H1 (cell line): Measurements from ENCODE around the gene ADPRHL1. TPM values are rescaled to one million over a fixed set of nuclear protein-coding genes. Genes with fewer than 3 reads are reported as not detected.
A peak's percentile ranks its signal among the peaks of the same experiment; 100 is the strongest.

ENCODE experiments used
- CTCF ChIA-PET: fragments of 300-600 bp; sonication (Branson Sonifier 250); formaldehyde crosslinking; loops from one replicate; lab custom pipeline; 2021; ENCODE audit not compliant: partially characterized antibody; lab: Charles Lee
- POLR2A ChIA-PET: fragments of 300-600 bp; sonication (Branson Sonifier 250); formaldehyde crosslinking; loops from one replicate; lab custom pipeline; 2021; ENCODE audit warnings: inconsistent platforms; ENCODE audit not compliant: partially characterized antibody; lab: Charles Lee
- DNase-seq, 2 experiments: peaks; one replicate each; pipeline versions ENCODE4 v3.0.0 to v3.0.0-alpha.2; 2010 to 2022; ENCODE audit warnings: low spot score in 2 of 2, low read depth in 1 of 2, mixed read lengths in 1 of 2
- FAIRE-seq: peaks from 2 replicates; lab custom pipeline; 2011; peaks lifted over from hg19 to GRCh38; lab: Jason Lieb, UNC
- H2AFZ ChIP-seq: 2 replicates; pipeline ENCODE4 v1.8.1; 2012; ENCODE audit warnings: low read length, inconsistent platforms
- H2AK5ac ChIP-seq: 2 replicates; pipeline ENCODE4 v1.6.1; 2013; ENCODE audit warnings: low read depth, low read length
- H2BK120ac ChIP-seq: replicated peaks from 2 replicates; pipeline ENCODE3; 2013; ENCODE audit warnings: low read depth, low read length, inconsistent platforms
- H2BK12ac ChIP-seq: 2 replicates; pipeline ENCODE4 v1.6.1; 2013; ENCODE audit warnings: low read depth, low read length
- H2BK15ac ChIP-seq: 2 replicates; pipeline ENCODE4 v1.6.1; 2013; ENCODE audit warnings: low read length
- H2BK20ac ChIP-seq: 2 replicates; pipeline ENCODE4 v1.6.1; 2013; ENCODE audit warnings: low read length
- H2BK5ac ChIP-seq: 2 replicates; pipeline ENCODE4 v1.6.1; 2013; ENCODE audit warnings: low read depth, low read length
- H3K14ac ChIP-seq: 2 replicates; pipeline ENCODE4 v1.6.1; 2013; ENCODE audit warnings: inconsistent platforms; ENCODE audit not compliant: insufficient read length
- H3K18ac ChIP-seq: 2 replicates; pipeline ENCODE4 v1.6.1; 2013; ENCODE audit warnings: low read length; ENCODE audit errors: extremely low read depth
- H3K23ac ChIP-seq: 2 replicates; pipeline ENCODE4 v1.6.1; 2013; ENCODE audit warnings: inconsistent platforms; ENCODE audit not compliant: insufficient read length
- H3K23me2 ChIP-seq: 2 replicates; pipeline ENCODE4 v1.6.1; 2013; ENCODE audit warnings: low read depth, low read length
- H3K27ac ChIP-seq: 2 replicates; pipeline ENCODE4 v1.6.1; 2011; ENCODE audit warnings: low read depth, low read length, inconsistent platforms
- H3K27me3 ChIP-seq, 4 experiments: replicated peaks in 1 of 4; 1 replicate in 1 of 4; 2 replicates in 3 of 4; pipeline versions ENCODE4 v1.6.1 to v1.8.1; 2011 to 2013; ENCODE audit warnings: low read length in 3 of 4, mild to moderate bottlenecking in 3 of 4, inconsistent platforms in 2 of 4, mixed read lengths in 2 of 4, moderate library complexity in 1 of 4; ENCODE audit not compliant: control insufficient read depth in 3 of 4, insufficient read depth in 3 of 4; ENCODE audit errors: extremely low read depth in 1 of 4
- H3K36me3 ChIP-seq, 4 experiments: 2 replicates each; pipeline versions ENCODE4 v1.6.1 to v1.8.1; 2011 to 2013; ENCODE audit warnings: mild to moderate bottlenecking in 4 of 4, low read length in 3 of 4, moderate library complexity in 2 of 4, control low read depth in 1 of 4, inconsistent platforms in 1 of 4; ENCODE audit not compliant: insufficient read depth in 4 of 4, control insufficient read depth in 2 of 4
- H3K4ac ChIP-seq: replicated peaks from 2 replicates; pipeline ENCODE3; 2013; ENCODE audit warnings: low read length, low read depth, mixed read lengths, inconsistent platforms; ENCODE audit not compliant: insufficient read length
- H3K4me1 ChIP-seq, 4 experiments: replicated peaks in 1 of 4; 1 replicate in 1 of 4; 2 replicates in 3 of 4; pipeline versions ENCODE4 v1.6.1 to v1.8.1; 2011 to 2013; ENCODE audit warnings: low read length in 3 of 4, inconsistent platforms in 2 of 4, mixed read lengths in 1 of 4; ENCODE audit not compliant: insufficient read depth in 4 of 4, control insufficient read depth in 3 of 4
- H3K4me2 ChIP-seq, 2 experiments: 2 replicates each; pipeline versions ENCODE4 v1.6.1 to v1.8.1; 2011 to 2013; ENCODE audit warnings: low read depth in 2 of 2, low read length in 2 of 2, control low read depth in 1 of 2, inconsistent platforms in 1 of 2, mild to moderate bottlenecking in 1 of 2; ENCODE audit not compliant: insufficient read depth in 1 of 2
- H3K4me3 ChIP-seq, 4 experiments: fragments of 200-600, 300-600 bp in 1 of 4; sonication (generic), shearing (Covaris generic), sonication (Bioruptor Twin) in 1 of 4; 2 replicates each; pipeline versions ENCODE4 v1.5.1 to v1.8.1; 2011 to 2016; ENCODE audit warnings: low read length in 4 of 4, low read depth in 3 of 4, control low read depth in 2 of 4, inconsistent platforms in 2 of 4, mild to moderate bottlenecking in 2 of 4, mixed read lengths in 1 of 4, moderate library complexity in 1 of 4; ENCODE audit not compliant: insufficient read depth in 2 of 4; ENCODE audit errors: extremely low read depth in 1 of 4
- H3K56ac ChIP-seq: replicated peaks from 2 replicates; pipeline ENCODE3; 2013; ENCODE audit warnings: low read depth, mild to moderate bottlenecking, mixed read lengths, low read length, inconsistent platforms; ENCODE audit not compliant: insufficient read length
- H3K79me1 ChIP-seq: 2 replicates; pipeline ENCODE4 v1.6.1; 2013; ENCODE audit warnings: low read depth, low read length, control low read depth
- H3K79me2 ChIP-seq, 2 experiments: 2 replicates each; pipeline versions ENCODE4 v1.6.1 to v1.8.1; 2012 to 2013; ENCODE audit warnings: low read length in 2 of 2, mild to moderate bottlenecking in 2 of 2, inconsistent platforms in 1 of 2; ENCODE audit not compliant: insufficient read depth in 2 of 2, control insufficient read depth in 1 of 2
- H3K9ac ChIP-seq, 4 experiments: replicated peaks in 1 of 4; 1 replicate in 1 of 4; 2 replicates in 3 of 4; pipeline versions ENCODE4 v1.6.1 to v1.8.1; 2011 to 2013; ENCODE audit warnings: low read depth in 3 of 4, low read length in 3 of 4, control low read depth in 2 of 4, mild to moderate bottlenecking in 2 of 4, moderate library complexity in 2 of 4, inconsistent platforms in 1 of 4; ENCODE audit errors: extremely low read depth in 1 of 4
- H3K9me3 ChIP-seq, 2 experiments: 2 replicates each; pipeline versions ENCODE4 v1.6.1 to v1.8.1; 2012 to 2013; ENCODE audit warnings: mild to moderate bottlenecking in 2 of 2, moderate library complexity in 2 of 2, control low read depth in 1 of 2, inconsistent platforms in 1 of 2, low read depth in 1 of 2, low read length in 1 of 2, mixed read lengths in 1 of 2; ENCODE audit not compliant: insufficient read depth in 2 of 2
- H4K20me1 ChIP-seq, 2 experiments: replicated peaks in 1 of 2; 2 replicates each; pipeline versions ENCODE3 to v1.8.1; 2011 to 2013; ENCODE audit warnings: inconsistent platforms in 2 of 2, low read length in 2 of 2, mild to moderate bottlenecking in 1 of 2; ENCODE audit not compliant: insufficient read depth in 2 of 2, control insufficient read depth in 1 of 2
- H4K5ac ChIP-seq: 2 replicates; pipeline ENCODE4 v1.6.1; 2013; ENCODE audit warnings: low read length, low read depth, mixed read lengths, inconsistent platforms; ENCODE audit not compliant: insufficient read length
- H4K8ac ChIP-seq: 2 replicates; pipeline ENCODE4 v1.8.0; 2013; ENCODE audit warnings: mild to moderate bottlenecking, moderate library complexity, low read length, inconsistent platforms; ENCODE audit not compliant: insufficient read depth; ENCODE audit errors: extremely low read depth
- H4K91ac ChIP-seq: replicated peaks from 2 replicates; pipeline ENCODE3; 2013; ENCODE audit warnings: low read length, mixed read lengths, inconsistent platforms; ENCODE audit not compliant: insufficient read length
- BRCA1 ChIP-seq: IDR thresholded peaks from 2 replicates; pipeline ENCODE4 v1.6.1; 2012; ENCODE audit warnings: low read depth, low read length, improper control_type of control experiment
- CBX5 ChIP-seq: fragments of 300-800, 300-1000 bp; sonication (generic); IDR thresholded peaks from 2 replicates; pipeline ENCODE4 v1.7.1; 2016; ENCODE audit warnings: antibody characterized with exemption, low read length, low read depth
- CHD2 ChIP-seq: IDR thresholded peaks from 2 replicates; pipeline ENCODE4 v1.6.1; 2012; ENCODE audit warnings: low read length, improper control_type of control experiment
- CTBP2 ChIP-seq: IDR thresholded peaks from 2 replicates; pipeline ENCODE4 v1.7.0; 2011; ENCODE audit warnings: borderline replicate concordance, mild to moderate bottlenecking, moderate library complexity, mixed read lengths, low read length; ENCODE audit not compliant: insufficient read depth, insufficient read length
- E2F6 ChIP-seq: IDR thresholded peaks from 2 replicates; pipeline ENCODE4 v1.6.1; 2012; ENCODE audit warnings: inconsistent platforms
- MAFK ChIP-seq: IDR thresholded peaks from 2 replicates; pipeline ENCODE4 v1.6.1; 2012; ENCODE audit warnings: low read depth, mild to moderate bottlenecking, improper control_type of control experiment, low read length
- POLR2A ChIP-seq, 2 experiments: IDR thresholded peaks; 1 replicate in 1 of 2; 2 replicates in 1 of 2; pipeline ENCODE4 v1.6.1; 2011; ENCODE audit warnings: low read depth in 2 of 2, low read length in 2 of 2, mild to moderate bottlenecking in 2 of 2; ENCODE audit errors: control extremely low read depth in 1 of 2
- RXRA ChIP-seq: IDR thresholded peaks from 2 replicates; pipeline ENCODE4 v1.6.1; 2011; ENCODE audit warnings: low read depth, mild to moderate bottlenecking, low read length, moderate library complexity; ENCODE audit not compliant: insufficient read depth
- SAP30 ChIP-seq: fragments of 300-600 bp; sonication (generic); IDR thresholded peaks from 2 replicates; pipeline ENCODE4 v1.7.1; 2012; ENCODE audit warnings: low read length, moderate library complexity, mild to moderate bottlenecking, inconsistent platforms; ENCODE audit not compliant: insufficient read depth, insufficient replicate concordance
- SIN3A ChIP-seq, 2 experiments: IDR thresholded peaks in 1 of 2; conservative IDR thresholded peaks in 1 of 2; 2 replicates each; pipeline ENCODE4 v1.6.1; 2011 to 2012; ENCODE audit warnings: low read length in 2 of 2, improper control_type of control experiment in 1 of 2, low read depth in 1 of 2, mild to moderate bottlenecking in 1 of 2
- SUZ12 ChIP-seq: fragments of 200-600 bp; sonication (generic); IDR thresholded peaks from 2 replicates; pipeline ENCODE4 v1.6.1; 2012; ENCODE audit warnings: mild to moderate bottlenecking, inconsistent platforms, low read length, moderate library complexity, mixed read lengths
- TBP ChIP-seq: IDR thresholded peaks from 2 replicates; pipeline ENCODE4 v1.6.1; 2011; ENCODE audit warnings: low read depth, low read length, improper control_type of control experiment
- TEAD4 ChIP-seq: IDR thresholded peaks from 2 replicates; pipeline ENCODE4 v1.6.1; 2012; ENCODE audit warnings: low read depth, low read length, inconsistent platforms, mixed read lengths
- WGBS, 2 experiments: shearing (Covaris generic) in 1 of 2; methylation state at CpG; one replicate each; pipeline versions ENCODE4 v1.1.6 to v1.1.7; 2013 to 2015; ENCODE audit warnings: low lambda C conversion rate in 2 of 2, mixed read lengths in 2 of 2, inconsistent platforms in 1 of 2, low coverage in 1 of 2, missing lambda C conversion rate in 1 of 2; ENCODE audit not compliant: insufficient replicate concordance in 2 of 2, insufficient coverage in 1 of 2, insufficient read length in 1 of 2; ENCODE audit errors: extremely low coverage in 1 of 2, missing lambda C conversion rate in 1 of 2; 5-methylcytosine and 5-hydroxymethylcytosine counted together
- polyA plus RNA-seq, 7 experiments: library from polyadenylated mRNA; depleted of rRNA in 3 of 7; stranded (reverse) in 5 of 7; unstranded in 2 of 7; fragments of >200 nt in 5 of 7; fragments of 200-250 nt in 2 of 7; gene quantifications; 1 replicate in 5 of 7; 2 replicates in 1 of 7; 4 replicates in 1 of 7; pipeline versions ENCODE4 v1.2.1 to v1.2.3, GENCODE V29; 2011 to 2013; ENCODE audit warnings: missing spikeins in 2 of 7, mixed read lengths in 2 of 7
- total RNA-seq: library from RNA; stranded (reverse); fragmentation: NEBNext Ultra II Directional; extraction: Animal tissue kit (Norgen Biotek cat#: 25700); gene quantifications from 2 replicates; pipeline ENCODE4 v1.2.1, GENCODE V29; 2021

ADPRHL1 gene
- total and polyA plus RNA-seq, 2 of the 8 experiments (the other 6 are each of a cell fraction or from before 2014, with no cell fraction given) = 0.74 to 1.7 TPM

- H3K79me1 ChIP-seq = no peaks in the 10 kb centered on the region
- ChIA-PET CTCF (interaction anchor here (0.7 kb wide), 1 partner anchor 10 kb away, joined by 3 read pairs; no protein-coding TSS in a partner anchor), POLR2A (no interaction called here)
- H3K27ac ChIP-seq = no peak overlapping the region
- H3K36me3 ChIP-seq = peaks cover 0 to 2% (median 0%) of the 10 kb centered on the region in 4 experiments; a peak in 1 of 8 replicates
- no peak overlapping the region for H2BK120ac ChIP-seq
- H4K20me1 ChIP-seq = peaks cover 0 to 2% of the 10 kb centered on the region in 2 experiments
- no peaks in the 10 kb centered on the region for H3K27me3 ChIP-seq
- peaks cover 0 to 3% of the 10 kb centered on the region in 2 experiments; a peak in 2 of 4 replicates for H3K9me3 ChIP-seq
- no peak overlapping the region for H2BK12ac ChIP-seq
- H3K56ac ChIP-seq = no peak overlapping the region
- H3K9ac ChIP-seq = no peak overlapping the region
- H4K5ac ChIP-seq = no peak overlapping the region
- H3K4me2 ChIP-seq = no peak overlapping the region
- H2BK20ac ChIP-seq = no peak overlapping the region
- WGBS, 2 experiments = 90% methylated on average over 10 of the region's 10 CpGs; no CpG with 5 or more reads in 1 of the 2 experiments
- H2BK5ac ChIP-seq = no peak overlapping the region
- H3K14ac ChIP-seq = no peak overlapping the region
- no peak overlapping the region for H3K18ac ChIP-seq
- no peaks in the 10 kb centered on the region for H3K4me1 ChIP-seq
- no peaks in the 10 kb centered on the region for H3K79me2 ChIP-seq
- no peak overlapping the region for H3K4me3 ChIP-seq
- FAIRE-seq = no peak
- H2AFZ ChIP-seq = no peak overlapping the region
- H3K23ac ChIP-seq = no peak overlapping the region
- H3K23me2 ChIP-seq = no peaks in the 10 kb centered on the region
- H4K8ac ChIP-seq = peak overlapping the region; percentile 36; the same call in 1 of the 2 replicates
- no peak overlapping the region for H2BK15ac ChIP-seq
- no peak overlapping the region for H4K91ac ChIP-seq
- H3K4ac ChIP-seq = no peak overlapping the region
- no peak for DNase-seq
- no peak overlapping the region for H2AK5ac ChIP-seq
- TF ChIP-seq POLR2A (IDR thresholded peaks at IDR 0.05; ENCODE audit: control extremely low read depth in 1 of 2, low read depth in 2 of 2, low read length in 2 of 2) (no peak), MAFK (no peak), CTBP2 (no peak), RXRA (no peak), BRCA1 (no peak), TBP (no peak), CHD2 (no peak), CBX5 (no peak), E2F6 (no peak), SUZ12 (no peak), TEAD4 (no peak), SAP30 (no peak), SIN3A (conservative IDR thresholded peaks at IDR 0.05 in 1 of 2, IDR thresholded peaks at IDR 0.05 in 1 of 2; ENCODE audit: low read depth in 1 of 2, low read length in 2 of 2) (no peak)
Observed at GRCh38 chr13:113442354-113442984, 10.8 kb downstream of the ADPRHL1 start.
